CD14-positive monocyte (primary cell): ENCODE data around the gene CTDSPL. TPM values are rescaled to one million over a fixed set of nuclear protein-coding genes. Genes with fewer than 3 reads are reported as not detected.
A peak's percentile ranks its signal among the peaks of the same experiment; 100 is the strongest.

Experiments used
- DNase-seq, 3 donors: peaks; one replicate each; pipeline ENCODE4 v3.0.0-alpha.2; 2011 to 2022
- H2AFZ ChIP-seq: 2 replicates; pipeline ENCODE4 v1.6.0; 2012; ENCODE audit warnings: mild to moderate bottlenecking, low read depth, low read length, inconsistent platforms; ENCODE audit not compliant: insufficient read depth, poor library complexity, severe bottlenecking
- H3K27ac ChIP-seq, 2 donors: 1 replicate in 1 of 2; 2 replicates in 1 of 2; pipeline ENCODE4 v1.5.1; 2012 to 2013; ENCODE audit warnings: low read length in 2 of 2, control low read depth in 1 of 2, inconsistent platforms in 1 of 2, low read depth in 1 of 2, mild to moderate bottlenecking in 1 of 2
- H3K27me3 ChIP-seq, 2 donors: one replicate each; pipeline versions ENCODE4 v1.6.0 to v1.6.1; 2011 to 2013; ENCODE audit warnings: low read length in 2 of 2; ENCODE audit not compliant: control insufficient read depth in 2 of 2, insufficient read depth in 2 of 2
- H3K36me3 ChIP-seq, 2 donors: replicated peaks in 1 of 2; 1 replicate in 1 of 2; 2 replicates in 1 of 2; pipeline versions ENCODE4 v1.5.1 to v1.6.1; 2012 to 2013; ENCODE audit warnings: low read length in 2 of 2, control low read depth in 1 of 2, inconsistent platforms in 1 of 2, mild to moderate bottlenecking in 1 of 2; ENCODE audit not compliant: insufficient read depth in 2 of 2, control insufficient read depth in 1 of 2
- H3K4me1 ChIP-seq, 2 donors: 1 replicate in 1 of 2; 2 replicates in 1 of 2; pipeline versions ENCODE4 v1.5.1 to v1.6.1; 2012 to 2013; ENCODE audit warnings: low read length in 2 of 2, control low read depth in 1 of 2, inconsistent platforms in 1 of 2, mild to moderate bottlenecking in 1 of 2, moderate library complexity in 1 of 2; ENCODE audit not compliant: insufficient read depth in 2 of 2, control insufficient read depth in 1 of 2
- H3K4me2 ChIP-seq: replicated peaks from 2 replicates; pipeline ENCODE3; 2012; ENCODE audit warnings: low read length, moderate library complexity, mild to moderate bottlenecking; ENCODE audit not compliant: poor library complexity, severe bottlenecking; ENCODE audit errors: extremely low read depth
- H3K4me3 ChIP-seq, 3 experiments: fragments of 200-600 bp in 1 of 3; sonication (generic) in 1 of 3; replicated peaks in 1 of 3; 1 replicate in 2 of 3; 2 replicates in 1 of 3; pipeline ENCODE4 v1.5.1; 2011 to 2013; ENCODE audit warnings: low read length in 3 of 3, mild to moderate bottlenecking in 3 of 3, control low read depth in 2 of 3, low read depth in 2 of 3, inconsistent platforms in 1 of 3, moderate library complexity in 1 of 3
- H3K79me2 ChIP-seq: 2 replicates; pipeline ENCODE4 v1.6.0; 2012; ENCODE audit warnings: mild to moderate bottlenecking, control low read depth, inconsistent platforms, low read length, moderate library complexity; ENCODE audit not compliant: insufficient read depth
- H3K9ac ChIP-seq: 2 replicates; pipeline ENCODE4 v1.6.0; 2017; ENCODE audit warnings: low read length, mild to moderate bottlenecking; ENCODE audit not compliant: insufficient read depth, poor library complexity, severe bottlenecking
- H3K9me3 ChIP-seq, 2 donors: replicated peaks in 1 of 2; 1 replicate in 1 of 2; 2 replicates in 1 of 2; pipeline versions ENCODE4 v1.5.1 to v1.6.1; 2012 to 2013; ENCODE audit warnings: low read length in 2 of 2, control low read depth in 1 of 2; ENCODE audit not compliant: control insufficient read depth in 1 of 2, insufficient read depth in 1 of 2
- H4K20me1 ChIP-seq: 2 replicates; pipeline ENCODE4 v1.6.0; 2012; ENCODE audit warnings: mild to moderate bottlenecking, low read length, control low read depth, moderate library complexity; ENCODE audit not compliant: insufficient read depth
- H3K27ac Mint-ChIP-seq, 7 donors: one replicate each; pipeline ENCODE4 v1.8.0; 2020; ENCODE audit warnings: mild to moderate bottlenecking in 7 of 7, mixed read lengths in 7 of 7, moderate library complexity in 6 of 7, inconsistent platforms in 2 of 7
- H3K27me3 Mint-ChIP-seq, 3 donors: one replicate each; pipeline ENCODE4 v1.8.0; 2021 to 2022; ENCODE audit warnings: low read depth in 3 of 3, mild to moderate bottlenecking in 3 of 3, mixed read lengths in 3 of 3, moderate library complexity in 3 of 3, inconsistent platforms in 1 of 3
- H3K36me3 Mint-ChIP-seq, 2 donors: one replicate each; pipeline ENCODE4 v1.8.0; 2020; ENCODE audit warnings: mixed read lengths in 2 of 2, inconsistent platforms in 1 of 2, mild to moderate bottlenecking in 1 of 2
- H3K4me1 Mint-ChIP-seq: one replicate; pipeline ENCODE4 v1.8.0; 2020; ENCODE audit warnings: mild to moderate bottlenecking, mixed read lengths
- H3K4me3 Mint-ChIP-seq, 2 donors: one replicate each; pipeline ENCODE4 v1.8.0; 2020; ENCODE audit warnings: mild to moderate bottlenecking in 2 of 2, mixed read lengths in 2 of 2, moderate library complexity in 1 of 2
- H3K9me3 Mint-ChIP-seq, 7 donors: one replicate each; pipeline ENCODE4 v1.8.0; 2020 to 2022; ENCODE audit warnings: mixed read lengths in 7 of 7, mild to moderate bottlenecking in 6 of 7, moderate library complexity in 6 of 7, inconsistent platforms in 2 of 7
- whole genome bisulfite sequencing: methylation state at CpG from one replicate; pipeline ENCODE4 v1.1.5; 2013; ENCODE audit warnings: missing lambda C conversion rate; ENCODE audit not compliant: insufficient coverage; 5-methylcytosine and 5-hydroxymethylcytosine counted together
- intact Hi-C, 2 donors: fragments of 100-400 bp; cut with micrococcal nuclease; formaldehyde crosslinking; loops; one replicate each; pipeline versions ENCODE4 v1.15.0 to v1.15.1; 2023
- polyA minus RNA-seq: library from RNA; depleted of rRNA, polyadenylated mRNA; stranded (reverse); fragments of >200 nt; gene quantifications from 2 replicates; pipeline ENCODE4 v1.2.3, GENCODE V29; 2012
- polyA plus RNA-seq, 3 donors: library from polyadenylated mRNA; depleted of rRNA in 1 of 3; unstranded in 2 of 3; stranded (reverse) in 1 of 3; fragments of 300-500 nt in 2 of 3; fragments of >200 nt in 1 of 3; fragmentation: Illumina TruSeq in 2 of 3; gene quantifications; 1 replicate in 2 of 3; 2 replicates in 1 of 3; pipeline ENCODE4 v1.2.3, GENCODE V29; 2012 to 2021
- total RNA-seq, 12 experiments: library from RNA in 1 of 12; stranded (reverse) in 1 of 12; fragments of 120-200 nt in 1 of 12; gene quantifications; one replicate each; pipeline ENCODE4 v1.2.4 and lab custom pipeline; 2013 to 2026; ENCODE audit warnings: mixed read lengths in 6 of 12, inconsistent platforms in 1 of 12
- TF ChIP-seq, protein P1 (sequence below): fragments of 200-600 bp; IDR thresholded peaks from one replicate; pipeline ENCODE4 v1.8.0; 2022; ENCODE audit warnings: antibody characterized with exemption, mild to moderate bottlenecking

Gene CTDSPL, protein sequence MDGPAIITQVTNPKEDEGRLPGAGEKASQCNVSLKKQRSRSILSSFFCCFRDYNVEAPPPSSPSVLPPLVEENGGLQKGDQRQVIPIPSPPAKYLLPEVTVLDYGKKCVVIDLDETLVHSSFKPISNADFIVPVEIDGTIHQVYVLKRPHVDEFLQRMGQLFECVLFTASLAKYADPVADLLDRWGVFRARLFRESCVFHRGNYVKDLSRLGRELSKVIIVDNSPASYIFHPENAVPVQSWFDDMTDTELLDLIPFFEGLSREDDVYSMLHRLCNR
- total RNA-seq (2013), result 1.1 TPM
- under 1 TPM; 0.15 to 0.69 (median 0.33) TPM for polyA plus RNA-seq
- 0.28 and 1.2 TPM in 2 replicates for polyA minus RNA-seq
- total RNA-seq (lab: John Stamatoyannopoulos, UW), result 1.4 to 26.4 (median 5.2) reads per million in 11 experiments

DNA sequence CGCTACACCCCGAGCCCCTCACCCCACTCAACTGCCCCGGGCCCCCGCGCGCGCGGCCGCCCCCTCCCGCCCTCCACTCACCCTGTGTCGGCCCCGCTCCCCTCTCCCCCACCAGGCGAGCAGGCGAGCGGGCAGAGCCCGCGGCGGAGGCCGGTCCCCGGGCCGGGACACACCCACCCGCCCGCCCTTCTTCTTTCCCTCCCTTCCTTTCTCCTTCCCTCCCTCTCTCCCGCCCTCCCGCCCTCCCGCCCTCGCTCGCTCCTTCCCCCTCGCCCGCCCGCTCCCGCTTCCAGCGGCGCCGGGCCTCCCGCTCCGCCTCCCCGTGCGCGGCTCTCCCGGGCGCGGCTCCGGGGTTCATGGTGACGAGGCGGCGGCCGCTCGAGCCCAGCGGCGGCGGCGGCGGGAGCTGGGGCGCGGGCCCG, at the start of gene CTDSPL:
CTDSPL (plus strand) TSS at position 261 of the 422 bp plus-strand sequence. CDS start 320 bp downstream, outside the sequence.
- H3K27me3 ChIP-seq, result peaks cover 0 to 8% of the 10 kb centered on the region in 2 donors
- H3K9me3 ChIP-seq, result no peaks in the 10 kb centered on the region
- Mint-ChIP-seq H3K9me3 (peaks cover 0 to 3% (median 0%) of the 10 kb centered on the region in 7 donors), H3K4me3 (peak within 1 kb of the TSS; percentile 93 to 94), H3K4me1 (peaks cover 26% of the 10 kb centered on the region), H3K27me3 (peaks cover 13 to 19% (median 16%) of the 10 kb centered on the region in 3 donors), H3K36me3 (peaks cover 3% of the 10 kb centered on the region in 2 donors), H3K27ac (peak within 1 kb of the TSS; percentile 15 to 82 (median 65))
- peak within 1 kb of the TSS; percentile 47 for H3K9ac ChIP-seq
- WGBS, result 0% methylated on average over 36 of the region's 57 CpGs
- peak within 1 kb of the TSS in 1 of 2 donors; percentile 1 for H3K27ac ChIP-seq
- peak in 1 of 3 donors; percentile 14 for DNase-seq
- intact Hi-C loops, result loop anchor here in 1 of 2 donors (2.0 kb wide), 1 partner anchor 103 kb away; no protein-coding TSS in a partner anchor
- H3K79me2 ChIP-seq, result no peaks in the 10 kb centered on the region
- peak within 1 kb of the TSS; percentile 90 for H2AFZ ChIP-seq
- H3K4me1 ChIP-seq, result peaks cover 19 to 27% of the 10 kb centered on the region in 2 donors
- TF ChIP-seq, protein P1, sequence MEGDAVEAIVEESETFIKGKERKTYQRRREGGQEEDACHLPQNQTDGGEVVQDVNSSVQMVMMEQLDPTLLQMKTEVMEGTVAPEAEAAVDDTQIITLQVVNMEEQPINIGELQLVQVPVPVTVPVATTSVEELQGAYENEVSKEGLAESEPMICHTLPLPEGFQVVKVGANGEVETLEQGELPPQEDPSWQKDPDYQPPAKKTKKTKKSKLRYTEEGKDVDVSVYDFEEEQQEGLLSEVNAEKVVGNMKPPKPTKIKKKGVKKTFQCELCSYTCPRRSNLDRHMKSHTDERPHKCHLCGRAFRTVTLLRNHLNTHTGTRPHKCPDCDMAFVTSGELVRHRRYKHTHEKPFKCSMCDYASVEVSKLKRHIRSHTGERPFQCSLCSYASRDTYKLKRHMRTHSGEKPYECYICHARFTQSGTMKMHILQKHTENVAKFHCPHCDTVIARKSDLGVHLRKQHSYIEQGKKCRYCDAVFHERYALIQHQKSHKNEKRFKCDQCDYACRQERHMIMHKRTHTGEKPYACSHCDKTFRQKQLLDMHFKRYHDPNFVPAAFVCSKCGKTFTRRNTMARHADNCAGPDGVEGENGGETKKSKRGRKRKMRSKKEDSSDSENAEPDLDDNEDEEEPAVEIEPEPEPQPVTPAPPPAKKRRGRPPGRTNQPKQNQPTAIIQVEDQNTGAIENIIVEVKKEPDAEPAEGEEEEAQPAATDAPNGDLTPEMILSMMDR, result no peak
- H4K20me1 ChIP-seq, result no peaks in the 10 kb centered on the region
- H3K36me3 ChIP-seq, result no peaks in the 10 kb centered on the region
- peak within 1 kb of the TSS; percentile 53 to 76 (median 59) for H3K4me3 ChIP-seq
- H3K4me2 ChIP-seq, result peak within 1 kb of the TSS; percentile 86

DNA sequence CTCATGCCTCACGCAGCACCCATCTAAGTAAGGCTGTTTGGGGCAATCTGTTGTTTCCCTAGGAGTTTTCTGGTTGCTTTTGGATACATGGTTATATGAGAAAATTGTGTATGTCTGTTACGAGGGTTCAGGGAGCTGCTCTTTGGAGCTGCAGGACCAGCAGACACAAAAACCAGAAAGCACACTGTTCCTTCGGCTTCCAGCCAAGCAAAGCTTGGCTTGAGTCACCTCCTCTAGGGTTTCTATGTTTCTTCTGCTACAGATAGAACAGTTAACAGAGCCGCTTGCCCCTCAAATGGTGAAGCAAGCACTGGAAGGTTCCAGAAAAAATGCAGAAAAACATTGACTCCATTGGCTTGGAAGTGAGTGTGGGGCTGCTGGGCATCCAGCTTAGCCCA, 49.2 kb upstream of the CTDSPL start:
- H3K4me2 ChIP-seq, result no peak overlapping the region
- H4K20me1 ChIP-seq, result no peaks in the 10 kb centered on the region
- no peak overlapping the region for H3K27ac ChIP-seq
- H3K9ac ChIP-seq, result no peak overlapping the region
- no peak for DNase-seq
- no peaks in the 10 kb centered on the region for H3K27me3 ChIP-seq
- H3K4me1 ChIP-seq, result peaks cover 6 to 18% of the 10 kb centered on the region in 2 donors
- H3K4me3 ChIP-seq, result no peak overlapping the region
- Mint-ChIP-seq H3K36me3 (no peaks in the 10 kb centered on the region), H3K4me1 (peaks cover 21% of the 10 kb centered on the region), H3K27me3 (no peaks in the 10 kb centered on the region), H3K9me3 (peaks cover 0 to 1% (median 0%) of the 10 kb centered on the region in 7 donors), H3K4me3 (no peak overlapping the region), H3K27ac (no peak overlapping the region)
- H2AFZ ChIP-seq, result no peak overlapping the region
- no peaks in the 10 kb centered on the region for H3K9me3 ChIP-seq
- intact Hi-C loops, result no loop called here
- 75% methylated on average over 2 of the region's 4 CpGs for WGBS
- TF ChIP-seq, protein P1, result no peak
- no peaks in the 10 kb centered on the region for H3K36me3 ChIP-seq
- no peaks in the 10 kb centered on the region for H3K79me2 ChIP-seq
